Lung (tissue), 12 donors: ENCODE data around the gene ANKRD33. TPM values are rescaled to one million over a fixed set of nuclear protein-coding genes. Genes with fewer than 3 reads are reported as not detected.

Experiments used
- ATAC-seq: fragments of 200-7000 bp; cut with Tn5 transposase; one replicate; pipeline ENCODE4 v1.9.1; 2020; ENCODE audit warnings: moderate number of reproducible peaks; ENCODE audit not compliant: insufficient read depth, low FRiP score
- DNase-seq, 3 donors: peaks; one replicate each; pipeline ENCODE4 v3.0.0-alpha.2; 2013 to 2017
- H3K27ac ChIP-seq, 2 donors: one replicate each; pipeline ENCODE4 v1.5.1; 2013; ENCODE audit warnings: mild to moderate bottlenecking in 2 of 2, moderate library complexity in 2 of 2, control low read depth in 1 of 2, inconsistent platforms in 1 of 2, low read depth in 1 of 2, low read length in 1 of 2
- H3K27me3 ChIP-seq, 3 donors: one replicate each; pipeline ENCODE4 v1.5.1; 2013; ENCODE audit warnings: low read length in 2 of 3; ENCODE audit not compliant: control insufficient read depth in 3 of 3, insufficient read depth in 3 of 3
- H3K36me3 ChIP-seq, 4 donors: one replicate each; pipeline ENCODE4 v1.5.1; 2013; ENCODE audit warnings: low read length in 4 of 4, mild to moderate bottlenecking in 1 of 4, moderate library complexity in 1 of 4; ENCODE audit not compliant: control insufficient read depth in 4 of 4, insufficient read depth in 4 of 4
- H3K4me1 ChIP-seq, 5 donors: one replicate each; pipeline ENCODE4 v1.5.1; 2013; ENCODE audit warnings: low read length in 5 of 5, mild to moderate bottlenecking in 2 of 5, moderate library complexity in 1 of 5; ENCODE audit not compliant: control insufficient read depth in 5 of 5, insufficient read depth in 5 of 5
- H3K4me3 ChIP-seq: one replicate; pipeline ENCODE4 v1.5.1; 2013; ENCODE audit warnings: mild to moderate bottlenecking, control low read depth, moderate library complexity
- H3K9ac ChIP-seq, 2 donors: one replicate each; pipeline ENCODE4 v1.5.1; 2013; ENCODE audit warnings: low read length in 2 of 2, control low read depth in 1 of 2; ENCODE audit not compliant: insufficient read depth in 1 of 2
- H3K9me3 ChIP-seq, 4 donors: one replicate each; pipeline ENCODE4 v1.5.1; 2013; ENCODE audit warnings: low read length in 3 of 4, mild to moderate bottlenecking in 1 of 4, moderate library complexity in 1 of 4; ENCODE audit not compliant: control insufficient read depth in 4 of 4, insufficient read depth in 3 of 4
- CTCF ChIP-seq: IDR thresholded peaks from 2 replicates; pipeline ENCODE4 v1.5.1; 2012; ENCODE audit warnings: mild to moderate bottlenecking; ENCODE audit errors: control extremely low read depth, extremely low read depth
- WGBS, 2 donors: extraction: QIAGEN DNeasy Blood & Tissue Kit; methylation state at CpG; one replicate each; pipeline ENCODE4 v1.1.7; 2013; 5-methylcytosine and 5-hydroxymethylcytosine counted together
- polyA plus RNA-seq, 2 donors: library from polyadenylated mRNA; stranded (reverse); fragments of 200-250 nt; gene quantifications; one replicate each; pipeline ENCODE4 v1.2.1, GENCODE V29; 2013
- total RNA-seq, 2 donors: library from RNA; depleted of rRNA in 1 of 2; stranded (reverse); fragments of >200 nt in 1 of 2; gene quantifications; one replicate each; pipeline ENCODE4 v1.2.1, GENCODE V29; 2014 to 2021
- donor health status: control.
- donor health status: control.
- donor health status: Bipolar disorder and iron deficiency.
- donor health status: healthy.
- donor health status: DM: yes; HTN: yes; CAD: no.

Gene ANKRD33
- total and polyA plus RNA-seq, 4 donors: 0.14 to 0.50 (median 0.23) TPM

DNA sequence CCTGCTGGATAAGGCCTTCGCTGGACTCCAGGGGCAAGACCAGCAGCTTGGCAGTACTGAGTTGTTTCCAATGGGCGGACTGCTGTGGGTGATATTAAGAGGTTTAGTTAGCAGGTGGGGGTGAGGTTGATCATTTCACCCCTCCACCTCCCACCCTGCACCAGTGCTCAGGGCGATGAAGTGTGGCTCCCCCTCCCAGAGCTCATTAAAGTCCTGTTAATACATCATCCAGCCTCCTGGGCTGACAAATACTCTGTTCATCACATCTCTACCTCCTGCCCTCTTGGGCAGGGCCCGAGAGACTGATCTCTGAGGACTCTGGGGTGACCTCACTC is 37.0 kb upstream of the ANKRD33 start:
- 80 to 81% methylated on average over 4 of the region's 4 CpGs for WGBS, 2 donors
- H3K36me3 ChIP-seq: no peaks in the 10 kb centered on the region
- H3K27me3 ChIP-seq: peaks cover 0 to 4% (median 3%) of the 10 kb centered on the region in 3 donors
- H3K9me3 ChIP-seq: peaks cover 0 to 2% (median 0%) of the 10 kb centered on the region in 4 donors
- DNase-seq (no peak), ATAC-seq (no peak)
- peak overlapping the region; percentile 3 to 15 for H3K27ac ChIP-seq
- H3K9ac ChIP-seq: no peak overlapping the region
- H3K4me1 ChIP-seq: peaks cover 0 to 19% (median 7%) of the 10 kb centered on the region in 5 donors
- H3K4me3 ChIP-seq: no peak overlapping the region
- no peak for TF ChIP-seq CTCF

DNA sequence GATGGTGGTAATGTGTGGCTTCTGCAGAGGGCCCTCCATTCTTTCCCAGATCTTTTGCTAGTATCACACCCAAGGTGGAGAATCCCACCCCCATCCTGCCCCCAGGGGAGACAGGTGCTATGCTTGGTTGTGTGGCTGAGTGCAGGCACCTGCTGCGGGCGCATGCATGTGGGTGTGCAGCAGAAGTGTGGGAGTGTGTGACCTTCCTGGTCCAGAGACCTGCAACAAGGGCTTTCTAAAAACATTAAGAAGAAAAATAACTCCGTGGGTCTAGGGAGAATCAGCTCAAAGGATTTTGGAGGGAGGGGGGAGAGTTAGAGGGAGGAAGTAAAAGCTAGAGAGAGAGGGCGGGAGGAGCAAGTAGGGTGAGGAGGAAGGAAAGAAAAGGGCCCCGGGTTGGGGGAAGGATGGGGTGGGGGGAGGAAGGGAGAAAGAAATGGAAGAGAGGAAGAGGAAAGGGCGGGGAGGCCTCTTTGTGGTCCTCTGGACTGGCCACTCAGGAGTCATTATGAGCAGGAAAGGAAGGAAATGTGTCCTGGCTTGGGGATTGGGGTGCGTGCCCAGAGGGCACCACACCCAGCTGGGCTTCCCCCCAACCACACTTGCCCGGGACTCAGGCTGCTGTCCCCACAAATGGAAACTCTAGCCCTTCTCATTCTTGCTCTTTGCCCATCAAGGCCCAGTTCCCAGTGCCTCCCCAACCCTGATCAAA is 36.3 kb upstream of the ANKRD33 start:
- no peak for ATAC-seq
- Histone ChIP-seq H3K9me3 (peaks cover 0 to 2% (median 0%) of the 10 kb centered on the region in 4 donors), H3K9ac (no peak overlapping the region), H3K27me3 (peaks cover 0 to 3% (median 0%) of the 10 kb centered on the region in 3 donors), H3K27ac (peak overlapping the region; percentile 3 to 57), H3K4me3 (no peak overlapping the region), H3K36me3 (no peaks in the 10 kb centered on the region), H3K4me1 (peaks cover 0 to 15% (median 2%) of the 10 kb centered on the region in 5 donors)
- DNase-seq: no peak
- no peak for TF ChIP-seq CTCF
- WGBS, 2 donors: 24 to 40% methylated on average over 7 to 8 of the region's 8 CpGs

- peak overlapping the region in 1 of 2 donors; percentile 57 for H3K27ac ChIP-seq
- no peak for DNase-seq
These were observed 35.3 kb upstream of the ANKRD33 start for GRCh38 chr12:51852404-51853137.

More at GRCh38 chr12:51852404-51853137, 35.3 kb upstream of the ANKRD33 start:
- TF ChIP-seq CTCF: no peak
- H3K4me1 ChIP-seq: peaks cover 0 to 14% (median 0%) of the 10 kb centered on the region in 5 donors
- H3K4me3 ChIP-seq: no peak overlapping the region
- H3K9me3 ChIP-seq: peaks cover 0 to 2% (median 0%) of the 10 kb centered on the region in 4 donors
- no peak for ATAC-seq
- WGBS, 2 donors: 87 to 95% methylated on average over 5 of the region's 5 CpGs
- no peaks in the 10 kb centered on the region for H3K36me3 ChIP-seq
- no peak overlapping the region for H3K9ac ChIP-seq
- H3K27me3 ChIP-seq: peaks cover 0 to 3% (median 0%) of the 10 kb centered on the region in 3 donors
